H9 (cell line): ENCODE results near the gene MUC4. TPM values are rescaled to one million over a fixed set of nuclear protein-coding genes. Genes with fewer than 3 reads are reported as not detected.

ENCODE experiments used
- DNase-seq: peaks from one replicate; pipeline ENCODE4 v3.0.0-alpha.2; 2017
- H2AFZ ChIP-seq: one replicate; pipeline ENCODE4 v1.6.1; 2013; ENCODE audit warnings: mild to moderate bottlenecking, low read length, control low read depth, moderate library complexity
- H2AK5ac ChIP-seq: 2 replicates; pipeline ENCODE4 v1.6.1; 2013; ENCODE audit warnings: low read length, control low read depth, mixed read lengths; ENCODE audit not compliant: insufficient read length
- H2BK120ac ChIP-seq: one replicate; pipeline ENCODE4 v1.6.1; 2013; ENCODE audit warnings: low read depth, mild to moderate bottlenecking, low read length, control low read depth, inconsistent platforms; ENCODE audit not compliant: poor library complexity, severe bottlenecking
- H2BK12ac ChIP-seq: 2 replicates; pipeline ENCODE4 v1.6.1; 2013; ENCODE audit warnings: low read length, control low read depth, mixed read lengths, low read depth; ENCODE audit not compliant: insufficient read length
- H2BK15ac ChIP-seq: 2 replicates; pipeline ENCODE4 v1.6.1; 2013; ENCODE audit warnings: low read depth, low read length, control low read depth
- H2BK20ac ChIP-seq: one replicate; pipeline ENCODE4 v1.6.1; 2013; ENCODE audit warnings: low read depth, mild to moderate bottlenecking, low read length, control low read depth, inconsistent platforms; ENCODE audit not compliant: poor library complexity, severe bottlenecking
- H2BK5ac ChIP-seq: 2 replicates; pipeline ENCODE4 v1.6.1; 2013; ENCODE audit warnings: low read length, control low read depth, mixed read lengths; ENCODE audit not compliant: insufficient read length
- H3K14ac ChIP-seq: 2 replicates; pipeline ENCODE4 v1.6.1; 2013; ENCODE audit warnings: low read length, control low read depth; ENCODE audit not compliant: insufficient read depth
- H3K18ac ChIP-seq: 2 replicates; pipeline ENCODE4 v1.6.1; 2013; ENCODE audit warnings: low read depth, mild to moderate bottlenecking, mixed read lengths, low read length, control low read depth; ENCODE audit not compliant: insufficient read length
- H3K23ac ChIP-seq: 2 replicates; pipeline ENCODE4 v1.6.1; 2013; ENCODE audit warnings: low read length, control low read depth, mixed read lengths, low read depth; ENCODE audit not compliant: insufficient read length
- H3K23me2 ChIP-seq: 2 replicates; pipeline ENCODE4 v1.6.1; 2013; ENCODE audit warnings: low read depth, mild to moderate bottlenecking, mixed read lengths, low read length, control low read depth; ENCODE audit not compliant: insufficient read length, poor library complexity, severe bottlenecking
- H3K27ac ChIP-seq: 2 replicates; pipeline ENCODE4 v1.5.1; 2013; ENCODE audit warnings: low read length, control low read depth, mixed read lengths, low read depth; ENCODE audit not compliant: insufficient read length
- H3K27me3 ChIP-seq: 2 replicates; pipeline ENCODE4 v1.6.1; 2013; ENCODE audit warnings: low read length, control low read depth, inconsistent platforms; ENCODE audit not compliant: insufficient read depth
- H3K4ac ChIP-seq: 2 replicates; pipeline ENCODE4 v1.6.1; 2013; ENCODE audit warnings: low read depth, mild to moderate bottlenecking, control low read depth, inconsistent platforms, low read length, moderate library complexity
- H3K4me1 ChIP-seq: 2 replicates; pipeline ENCODE4 v1.6.1; 2013; ENCODE audit warnings: low read length, control low read depth, inconsistent platforms; ENCODE audit not compliant: insufficient read depth
- H3K4me2 ChIP-seq: 2 replicates; pipeline ENCODE4 v1.6.1; 2013; ENCODE audit warnings: low read length, control low read depth, mixed read lengths; ENCODE audit not compliant: insufficient read length, insufficient read depth
- H3K56ac ChIP-seq: 2 replicates; pipeline ENCODE4 v1.6.1; 2013; ENCODE audit warnings: low read depth, mild to moderate bottlenecking, mixed read lengths, low read length, control low read depth; ENCODE audit not compliant: insufficient read length
- H3K79me1 ChIP-seq: 2 replicates; pipeline ENCODE4 v1.6.1; 2013; ENCODE audit warnings: low read depth, mild to moderate bottlenecking, moderate library complexity, low read length, control low read depth, inconsistent platforms; ENCODE audit not compliant: insufficient read depth, poor library complexity, severe bottlenecking
- H3K79me2 ChIP-seq: 2 replicates; pipeline ENCODE4 v1.6.1; 2013; ENCODE audit warnings: low read length, control low read depth, inconsistent platforms; ENCODE audit not compliant: insufficient read depth
- H3K9ac ChIP-seq: 2 replicates; pipeline ENCODE4 v1.6.1; 2013; ENCODE audit warnings: low read length, control low read depth, mixed read lengths; ENCODE audit not compliant: insufficient read length; ENCODE audit errors: extremely low read depth
- H3K9me3 ChIP-seq: one replicate; pipeline ENCODE4 v1.6.1; 2013; ENCODE audit warnings: low read depth, low read length, inconsistent platforms; ENCODE audit not compliant: control insufficient read depth
- H3T11ph ChIP-seq: one replicate; pipeline ENCODE4 v1.6.1; 2013; ENCODE audit warnings: mild to moderate bottlenecking, low read length, control low read depth, inconsistent platforms
- H4K20me1 ChIP-seq: one replicate; pipeline ENCODE4 v1.6.1; 2013; ENCODE audit not compliant: control insufficient read depth, insufficient read length, insufficient read depth
- H4K5ac ChIP-seq: 2 replicates; pipeline ENCODE4 v1.6.1; 2013; ENCODE audit warnings: low read depth, mild to moderate bottlenecking, mixed read lengths, low read length, control low read depth; ENCODE audit not compliant: insufficient read length
- H4K8ac ChIP-seq: replicated peaks from 2 replicates; pipeline ENCODE4 v1.6.1; 2013; ENCODE audit warnings: low read length, control low read depth, mixed read lengths, low read depth; ENCODE audit not compliant: insufficient read length
- H4K91ac ChIP-seq: 2 replicates; pipeline ENCODE4 v1.6.1; 2013; ENCODE audit warnings: low read depth, mild to moderate bottlenecking, moderate library complexity, mixed read lengths, low read length, control low read depth; ENCODE audit not compliant: insufficient read length
- H3K27ac Mint-ChIP-seq, 3 experiments: 2 replicates in 2 of 3; 3 replicates in 1 of 3; pipeline ENCODE4 v1.8.0; 2020 to 2021; ENCODE audit warnings: mixed read lengths in 3 of 3, mild to moderate bottlenecking in 1 of 3, moderate library complexity in 1 of 3
- H3K27me3 Mint-ChIP-seq: 2 replicates; pipeline ENCODE4 v1.8.0; 2021; ENCODE audit warnings: low read depth, mild to moderate bottlenecking, moderate library complexity, mixed read lengths
- H3K36me3 Mint-ChIP-seq, 3 experiments: 2 replicates in 2 of 3; 3 replicates in 1 of 3; pipeline ENCODE4 v1.8.0; 2020 to 2021; ENCODE audit warnings: low read depth in 3 of 3, mixed read lengths in 3 of 3; ENCODE audit not compliant: insufficient read depth in 1 of 3
- H3K4me1 Mint-ChIP-seq, 2 experiments: 2 replicates each; pipeline ENCODE4 v1.8.0; 2020; ENCODE audit warnings: mixed read lengths in 2 of 2
- H3K4me3 Mint-ChIP-seq, 2 experiments: 2 replicates in 1 of 2; 3 replicates in 1 of 2; pipeline ENCODE4 v1.8.0; 2020 to 2021; ENCODE audit warnings: mild to moderate bottlenecking in 2 of 2, mixed read lengths in 2 of 2, moderate library complexity in 1 of 2
- H3K9me3 Mint-ChIP-seq, 2 experiments: 2 replicates in 1 of 2; 3 replicates in 1 of 2; pipeline ENCODE4 v1.8.0; 2020; ENCODE audit warnings: mild to moderate bottlenecking in 2 of 2, mixed read lengths in 2 of 2, moderate library complexity in 1 of 2
- CTCF ChIP-seq: fragments of 200-600 bp; sonication (generic); conservative IDR thresholded peaks from 3 replicates; pipeline ENCODE4 v1.8.0; 2021; ENCODE audit warnings: antibody characterized with exemption, mild to moderate bottlenecking
- WGBS: extraction: QIAGEN DNeasy Blood & Tissue Kit; methylation state at CpG from one replicate; pipeline ENCODE4 v1.1.7; 2013; ENCODE audit warnings: missing lambda C conversion rate, low lambda C conversion rate, mixed read lengths; ENCODE audit not compliant: insufficient read length; ENCODE audit errors: extremely low coverage; 5-methylcytosine and 5-hydroxymethylcytosine counted together
- total RNA-seq: library from RNA; stranded (reverse); gene quantifications from 2 replicates; pipeline ENCODE4 v1.2.1, GENCODE V29; 2021

MUC4 gene
- total RNA-seq, 1 experiment from 2014 or later = 1.2 TPM

DNA sequence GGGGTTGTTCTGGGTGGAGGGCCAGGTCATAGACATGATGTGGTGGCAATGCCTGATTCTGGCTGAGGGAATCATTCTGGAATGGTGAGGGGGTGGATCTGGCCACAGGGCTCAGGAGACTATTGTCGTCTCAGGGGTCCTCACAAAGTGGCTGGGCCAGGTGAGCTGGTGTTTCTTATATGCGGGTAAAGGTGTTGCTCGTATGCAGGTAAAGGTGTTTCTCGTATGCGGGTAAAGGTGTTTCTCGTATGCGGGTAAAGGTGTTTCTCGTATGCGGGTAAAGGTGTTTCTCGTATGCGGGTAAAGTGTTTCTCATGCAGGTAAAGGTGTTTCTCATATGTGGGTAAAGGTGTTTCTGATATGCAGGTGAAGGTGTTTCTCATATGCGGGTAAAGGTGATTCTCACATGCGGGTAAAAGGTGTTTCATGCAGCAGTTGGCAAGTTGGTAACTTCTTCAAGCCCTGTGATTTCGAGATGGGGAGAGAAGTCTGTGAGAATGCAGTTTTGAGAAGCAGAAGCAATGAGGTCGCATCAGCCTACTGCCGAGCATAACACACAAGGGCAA lies 10.5 kb upstream of the MUC4 start:
- Histone ChIP-seq H3K4me1 (no peaks in the 10 kb centered on the region; the same call in 1 of the 2 replicates), H3K79me2 (no peaks in the 10 kb centered on the region), H2AK5ac (no peak overlapping the region), H4K5ac (no peak overlapping the region), H3K79me1 (no peaks in the 10 kb centered on the region), H2BK15ac (no peak overlapping the region), H4K8ac (no peak overlapping the region), H4K20me1 (no peaks in the 10 kb centered on the region), H3K4me2 (no peak overlapping the region), H2BK12ac (no peak overlapping the region), H2BK5ac (no peak overlapping the region), H3K9me3 (no peaks in the 10 kb centered on the region), H3K23ac (no peak overlapping the region), H3K9ac (no peak overlapping the region), H4K91ac (no peak overlapping the region), H3K18ac (no peak overlapping the region), H3T11ph (no peak overlapping the region), H2AFZ (no peak overlapping the region), H3K27ac (no peak overlapping the region), H3K14ac (no peak overlapping the region; the same call in 1 of the 2 replicates), H3K56ac (no peak overlapping the region), H2BK20ac (no peak overlapping the region), H2BK120ac (no peak overlapping the region), H3K23me2 (no peaks in the 10 kb centered on the region), H3K4ac (no peak overlapping the region), H3K27me3 (no peaks in the 10 kb centered on the region)
- Mint-ChIP-seq H3K9me3 (no peaks in the 10 kb centered on the region; a peak in 1 of 5 replicates), H3K4me1 (peaks cover 7 to 8% of the 10 kb centered on the region in 2 experiments; a peak in 3 of 4 replicates), H3K27me3 (peaks cover 2% of the 10 kb centered on the region; the same call in 1 of the 2 replicates), H3K27ac (no peak overlapping the region), H3K4me3 (no peak overlapping the region), H3K36me3 (no peaks in the 10 kb centered on the region)
- TF ChIP-seq CTCF = no peak
- no peak for DNase-seq
- no CpG with 5 or more reads among the region's 16 CpGs for WGBS
